ENCODE results near the gene MOSMO. TPM values are rescaled to one million over a fixed set of nuclear protein-coding genes. Genes with fewer than 3 reads are reported as not detected.

Gene MOSMO
- total RNA-seq, 2 donors from 2014 or later, result 10.9 to 14.1 TPM

GRCh38 chr16:22071331-22071910 lies 63.5 kb downstream of the MOSMO start:
- DNase-seq (ENCODE audit: low spot score) (no peak), ATAC-seq (no peak)
- Mint-ChIP-seq H3K27ac (no peak overlapping the region), H3K27me3 (no peaks in the 10 kb centered on the region), H3K4me3 (no peak overlapping the region), H3K9me3 (no peaks in the 10 kb centered on the region), H3K4me1 (ENCODE audit: low read depth in 2 of 2) (no peaks in the 10 kb centered on the region), H3K36me3 (peaks cover 6% of the 10 kb centered on the region)

- no peaks in the 10 kb centered on the region for H3K27me3 Mint-ChIP-seq
- ATAC-seq (no peak), DNase-seq (ENCODE audit: low spot score) (no peak)
- no peaks in the 10 kb centered on the region for H3K36me3 Mint-ChIP-seq
- no peaks in the 10 kb centered on the region for H3K9me3 Mint-ChIP-seq
- no peak overlapping the region for H3K27ac Mint-ChIP-seq
- H3K4me1 Mint-ChIP-seq (ENCODE audit: low read depth in 2 of 2), result no peaks in the 10 kb centered on the region
- H3K4me3 Mint-ChIP-seq, result no peak overlapping the region
Observed at GRCh38 chr16:22073350-22073749, 65.4 kb downstream of the MOSMO start.

- H3K4me1 Mint-ChIP-seq (ENCODE audit: low read depth in 2 of 2), result no peaks in the 10 kb centered on the region
- no peak overlapping the region for H3K27ac Mint-ChIP-seq
- H3K27me3 Mint-ChIP-seq, result no peaks in the 10 kb centered on the region
- no peaks in the 10 kb centered on the region for H3K9me3 Mint-ChIP-seq
- no peaks in the 10 kb centered on the region for H3K36me3 Mint-ChIP-seq
- DNase-seq (ENCODE audit: low spot score) (no peak), ATAC-seq (no peak)
- no peak overlapping the region for H3K4me3 Mint-ChIP-seq
Observed at GRCh38 chr16:22075043-22075757, 67.3 kb downstream of the MOSMO start.

GRCh38 chr16:22075776-22076175 lies 67.9 kb downstream of the MOSMO start:
- Mint-ChIP-seq H3K36me3 (no peaks in the 10 kb centered on the region), H3K4me3 (no peak overlapping the region), H3K27ac (no peak overlapping the region), H3K9me3 (no peaks in the 10 kb centered on the region), H3K27me3 (no peaks in the 10 kb centered on the region), H3K4me1 (ENCODE audit: low read depth in 2 of 2) (no peaks in the 10 kb centered on the region)
- DNase-seq (ENCODE audit: low spot score) (no peak), ATAC-seq (no peak)

- Mint-ChIP-seq H3K27ac (no peak overlapping the region), H3K9me3 (no peaks in the 10 kb centered on the region), H3K4me1 (ENCODE audit: low read depth in 2 of 2) (no peaks in the 10 kb centered on the region), H3K36me3 (no peaks in the 10 kb centered on the region), H3K27me3 (no peaks in the 10 kb centered on the region), H3K4me3 (no peak overlapping the region)
- peak in 1 of 2 donors; percentile 52 for ATAC-seq
- peak; percentile 70 for DNase-seq (ENCODE audit: low spot score)
Observed at GRCh38 chr16:22077700-22078313, 69.9 kb downstream of the MOSMO start.

GRCh38 chr16:22078656-22079055 lies 70.7 kb downstream of the MOSMO start:
- no peak for ATAC-seq
- H3K9me3 Mint-ChIP-seq, result no peaks in the 10 kb centered on the region
- DNase-seq (ENCODE audit: low spot score), result no peak
- no peaks in the 10 kb centered on the region for H3K27me3 Mint-ChIP-seq
- H3K36me3 Mint-ChIP-seq, result no peaks in the 10 kb centered on the region
- H3K4me1 Mint-ChIP-seq (ENCODE audit: low read depth in 2 of 2), result no peaks in the 10 kb centered on the region
- no peak overlapping the region for H3K27ac Mint-ChIP-seq
- H3K4me3 Mint-ChIP-seq, result no peak overlapping the region

- no peaks in the 10 kb centered on the region for H3K4me1 Mint-ChIP-seq (ENCODE audit: low read depth in 2 of 2)
- peaks cover 4% of the 10 kb centered on the region for H3K36me3 Mint-ChIP-seq
- ATAC-seq (no peak), DNase-seq (ENCODE audit: low spot score) (no peak)
- H3K27ac Mint-ChIP-seq, result no peak overlapping the region
- no peak overlapping the region for H3K4me3 Mint-ChIP-seq
- H3K9me3 Mint-ChIP-seq, result no peaks in the 10 kb centered on the region
- H3K27me3 Mint-ChIP-seq, result no peaks in the 10 kb centered on the region
Observed at GRCh38 chr16:22081050-22081449, 73.1 kb downstream of the MOSMO start.

- peaks cover 9% of the 10 kb centered on the region for H3K36me3 Mint-ChIP-seq
- no peaks in the 10 kb centered on the region for H3K27me3 Mint-ChIP-seq
- H3K27ac Mint-ChIP-seq, result no peak overlapping the region
- no peak for ATAC-seq
- no peak overlapping the region for H3K4me3 Mint-ChIP-seq
- H3K4me1 Mint-ChIP-seq (ENCODE audit: low read depth in 2 of 2), result no peaks in the 10 kb centered on the region
- no peaks in the 10 kb centered on the region for H3K9me3 Mint-ChIP-seq
- DNase-seq (ENCODE audit: low spot score), result no peak
Observed at GRCh38 chr16:22086440-22086839, 78.5 kb downstream of the MOSMO start.

- ATAC-seq (no peak), DNase-seq (ENCODE audit: low spot score) (no peak)
- Mint-ChIP-seq H3K4me3 (no peak overlapping the region), H3K27me3 (no peaks in the 10 kb centered on the region), H3K4me1 (ENCODE audit: low read depth in 2 of 2) (peaks cover 0 to 3% of the 10 kb centered on the region in 2 donors), H3K36me3 (peaks cover 9% of the 10 kb centered on the region), H3K9me3 (no peaks in the 10 kb centered on the region), H3K27ac (no peak overlapping the region)
Observed at GRCh38 chr16:22088642-22089041, 80.7 kb downstream of the MOSMO start.

GRCh38 chr16:22089910-22090309 lies 82.0 kb downstream of the MOSMO start:
- H3K4me3 Mint-ChIP-seq, result no peak overlapping the region
- no peak for DNase-seq (ENCODE audit: low spot score)
- no peaks in the 10 kb centered on the region for H3K9me3 Mint-ChIP-seq
- no peak for ATAC-seq
- H3K4me1 Mint-ChIP-seq (ENCODE audit: low read depth in 2 of 2), result peaks cover 0 to 3% of the 10 kb centered on the region in 2 donors
- peaks cover under 1 to 3% of the 10 kb centered on the region in 2 donors for H3K27me3 Mint-ChIP-seq
- H3K36me3 Mint-ChIP-seq, result peaks cover 9% of the 10 kb centered on the region
- no peak overlapping the region for H3K27ac Mint-ChIP-seq

- Mint-ChIP-seq H3K4me1 (ENCODE audit: low read depth in 2 of 2) (peaks cover 0 to 3% of the 10 kb centered on the region in 2 donors), H3K36me3 (no peaks in the 10 kb centered on the region), H3K9me3 (no peaks in the 10 kb centered on the region)
Observed at GRCh38 chr16:22091721-22092120, 83.8 kb downstream of the MOSMO start.

GRCh38 chr16:22092143-22092933 lies 84.4 kb downstream of the MOSMO start, which contains the start of gene VWA3A:
Gene VWA3A (plus strand): TSS chr16:22092541. CDS start chr16:22092638, 97 bp downstream.
- Mint-ChIP-seq H3K4me3 (no peak within 1 kb of the TSS), H3K27me3 (peaks cover 3 to 8% of the 10 kb centered on the region in 2 donors), H3K27ac (no peak within 1 kb of the TSS), H3K36me3 (no peaks in the 10 kb centered on the region), H3K4me1 (ENCODE audit: low read depth in 2 of 2) (peaks cover 0 to 3% of the 10 kb centered on the region in 2 donors), H3K9me3 (no peaks in the 10 kb centered on the region)
- DNase-seq (ENCODE audit: low spot score) (no peak), ATAC-seq (no peak)

More at GRCh38 chr16:22091721-22092120, 83.8 kb downstream of the MOSMO start:
- DNase-seq (ENCODE audit: low spot score), result no peak
- ATAC-seq, result no peak
- no peak overlapping the region for H3K27ac Mint-ChIP-seq
- no peak overlapping the region for H3K4me3 Mint-ChIP-seq
- peaks cover 3 to 8% of the 10 kb centered on the region in 2 donors for H3K27me3 Mint-ChIP-seq

GRCh38 chr16:22093331-22093730 lies 85.4 kb downstream of the MOSMO start:
- ATAC-seq, result no peak
- no peak for DNase-seq (ENCODE audit: low spot score)
- Mint-ChIP-seq H3K27ac (no peak overlapping the region), H3K27me3 (peaks cover 3 to 8% of the 10 kb centered on the region in 2 donors), H3K4me3 (no peak overlapping the region), H3K9me3 (no peaks in the 10 kb centered on the region), H3K36me3 (no peaks in the 10 kb centered on the region), H3K4me1 (ENCODE audit: low read depth in 2 of 2) (peaks cover 0 to 3% of the 10 kb centered on the region in 2 donors)

Data from natural killer cell treated with Interleukin-12 subunit alpha and Interleukin-12 subunit beta and Interleukin-15 and Interleukin-18, amount 100 ng/mL, for 72 hours (primary cell).